ENCODE results near the gene MAP1LC3B.
A peak's percentile ranks its signal among the peaks of the same experiment; 100 is the strongest.

Gene MAP1LC3B

GRCh38 chr16:87432330-87432915 is 40.3 kb downstream of the MAP1LC3B start:
- TF ChIP-seq CTCF (IDR thresholded peaks at IDR 0.05; ENCODE audit: low read depth, low read length, missing control alignments): no peak
- Histone ChIP-seq H3K4me3 (ENCODE audit: low read depth, low read length) (no peak overlapping the region), H3K27me3 (replicated peaks) (no peaks in the 10 kb centered on the region), H3K27ac (no peak overlapping the region), H3K36me3 (replicated peaks) (no peaks in the 10 kb centered on the region)
- no peak for DNase-seq
- in situ Hi-C loops (cut with HindIII; ENCODE audit: low pct_ligation_motif_present, low sequenced_read_pairs): no loop called here

DNA sequence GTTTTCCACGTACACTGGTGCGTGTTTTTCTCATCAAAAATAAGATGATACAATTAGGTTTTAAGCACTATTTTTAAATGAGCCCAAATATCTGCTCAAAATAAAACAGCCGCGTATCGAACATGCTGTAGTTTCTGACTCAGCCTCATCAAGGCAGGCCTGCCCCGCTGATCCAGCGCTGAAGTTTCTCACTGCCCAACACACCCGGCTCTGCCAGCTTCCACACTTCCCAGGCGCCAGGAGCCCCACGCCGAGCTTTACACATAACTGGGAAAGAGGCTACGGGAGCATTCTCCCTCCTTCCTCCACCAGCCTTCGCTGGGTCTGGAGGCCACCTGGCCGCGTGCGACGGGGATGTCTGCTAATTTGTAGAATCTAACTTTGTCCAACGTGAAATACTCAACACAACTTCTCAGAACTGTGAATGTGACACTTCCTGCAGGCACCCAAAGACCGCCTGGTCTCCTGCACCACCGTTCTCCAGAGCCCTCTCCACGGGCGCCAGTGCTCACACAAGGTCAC is 42.1 kb downstream of the MAP1LC3B start:
- H3K36me3 ChIP-seq (replicated peaks): no peaks in the 10 kb centered on the region
- no peak for TF ChIP-seq CTCF (IDR thresholded peaks at IDR 0.05; ENCODE audit: low read depth, low read length, missing control alignments)
- H3K4me3 ChIP-seq (ENCODE audit: low read depth, low read length): no peak overlapping the region
- no peaks in the 10 kb centered on the region for H3K27me3 ChIP-seq (replicated peaks)
- H3K27ac ChIP-seq: no peak overlapping the region
- in situ Hi-C loops (cut with HindIII; ENCODE audit: low pct_ligation_motif_present, low sequenced_read_pairs): no loop called here
- no peak for DNase-seq

GRCh38 chr16:87435372-87436224 is 43.5 kb downstream of the MAP1LC3B start:
- in situ Hi-C loops (cut with HindIII; ENCODE audit: low pct_ligation_motif_present, low sequenced_read_pairs): no loop called here
- TF ChIP-seq CTCF (IDR thresholded peaks at IDR 0.05; ENCODE audit: low read depth, low read length, missing control alignments): peak; percentile 4
- peak; percentile 65 for DNase-seq
- H3K36me3 ChIP-seq (replicated peaks): no peaks in the 10 kb centered on the region
- H3K27me3 ChIP-seq (replicated peaks): no peaks in the 10 kb centered on the region
- H3K27ac ChIP-seq: peak overlapping the region; percentile 84
- peak overlapping the region; percentile 40 for H3K4me3 ChIP-seq (ENCODE audit: low read depth, low read length)

DNA sequence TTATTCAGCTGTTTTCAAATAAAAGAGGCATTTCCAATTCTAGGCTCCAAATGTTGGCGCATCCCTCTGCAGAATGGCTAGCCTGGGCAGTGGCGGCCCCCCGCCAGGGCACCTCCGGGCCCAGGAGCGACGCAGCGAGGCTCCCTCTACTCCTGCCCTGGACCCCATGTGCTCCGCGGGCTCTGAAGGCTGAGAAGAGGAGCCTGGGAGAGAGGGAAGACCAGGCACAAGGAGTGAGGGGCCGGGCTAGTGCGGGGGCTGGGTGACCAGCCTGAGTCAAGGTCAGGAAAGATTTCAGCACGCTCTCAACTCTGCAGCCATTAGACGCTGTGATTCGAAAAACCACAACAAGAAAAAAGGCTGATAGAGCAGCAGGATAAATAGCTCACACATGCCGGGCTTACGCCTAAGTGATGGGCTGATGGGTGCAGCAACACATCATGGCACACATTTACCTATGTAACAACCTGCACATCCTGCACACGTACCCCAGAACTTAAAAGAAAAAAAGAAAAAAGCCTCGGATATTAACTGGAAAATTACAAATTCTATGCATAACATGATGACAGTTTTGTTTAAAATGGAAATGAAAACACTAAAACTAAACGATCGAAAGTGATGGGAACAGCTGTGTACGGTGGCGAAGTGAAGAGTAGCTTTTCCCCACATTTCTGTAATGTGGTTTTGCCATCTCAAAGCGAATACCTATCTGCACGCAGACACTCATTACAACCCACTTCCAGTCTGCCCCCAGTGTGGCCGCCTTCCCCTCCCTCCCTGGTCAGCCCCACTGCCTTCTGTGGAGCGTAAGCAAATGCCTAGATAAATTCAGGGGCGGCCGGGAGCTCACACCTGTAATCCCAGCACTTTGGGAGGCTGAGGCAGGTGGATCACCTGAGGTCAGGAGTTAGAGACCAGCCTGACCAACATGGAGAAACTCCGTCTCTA is 44.4 kb downstream of the MAP1LC3B start:
- Histone ChIP-seq H3K27me3 (replicated peaks) (no peaks in the 10 kb centered on the region), H3K4me3 (ENCODE audit: low read depth, low read length) (peak overlapping the region; percentile 40), H3K27ac (peak overlapping the region; percentile 84), H3K36me3 (replicated peaks) (no peaks in the 10 kb centered on the region)
- in situ Hi-C loops (cut with HindIII; ENCODE audit: low pct_ligation_motif_present, low sequenced_read_pairs): no loop called here
- no peak for TF ChIP-seq CTCF (IDR thresholded peaks at IDR 0.05; ENCODE audit: low read depth, low read length, missing control alignments)
- peak; percentile 64 for DNase-seq

- DNase-seq: no peak
- in situ Hi-C loops (cut with HindIII; ENCODE audit: low pct_ligation_motif_present, low sequenced_read_pairs): no loop called here
- H3K27me3 ChIP-seq (replicated peaks): no peaks in the 10 kb centered on the region
- no peaks in the 10 kb centered on the region for H3K36me3 ChIP-seq (replicated peaks)
- no peak overlapping the region for H3K4me3 ChIP-seq (ENCODE audit: low read depth, low read length)
- TF ChIP-seq CTCF (IDR thresholded peaks at IDR 0.05; ENCODE audit: low read depth, low read length, missing control alignments): no peak
- no peak overlapping the region for H3K27ac ChIP-seq
Measured at GRCh38 chr16:87437327-87437726, 45.2 kb downstream of the MAP1LC3B start.

Data from brain microvascular endothelial cell (primary cell).